Measurements from ENCODE around the gene FBP2.

DNA sequence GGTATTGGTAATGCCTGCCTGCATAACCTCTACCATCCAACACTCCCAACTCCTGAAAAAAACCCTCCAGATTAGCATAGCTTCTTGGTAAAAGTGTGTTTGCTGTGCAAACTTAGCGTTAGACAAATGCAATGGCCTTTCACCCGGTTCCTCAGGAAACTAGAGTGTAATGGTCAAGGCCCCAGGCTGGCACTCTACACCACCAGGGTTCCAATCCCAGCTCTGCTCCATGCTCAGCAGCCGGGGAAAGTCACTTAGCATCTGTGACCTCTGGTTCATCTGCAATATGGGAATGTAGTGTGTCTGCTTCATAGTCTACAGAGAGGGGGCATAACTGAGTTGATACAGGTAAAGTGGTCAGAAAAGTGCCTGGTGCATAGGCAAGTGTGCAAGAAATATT is 36.7 kb upstream of the FBP2 start:
- TF ChIP-seq CTCF (IDR thresholded peaks at IDR 0.05; ENCODE audit: poor library complexity) (no peak), EZH2 (IDR thresholded peaks at IDR 0.05; ENCODE audit: borderline replicate concordance) (no peak)

All from hepatocyte (in vitro differentiated cells).